COLO668 (cell line): ENCODE measurements around the gene FMC1.
A peak's percentile ranks its signal among the peaks of the same experiment; 100 is the strongest.
"Not testable (repeated sequence)": the region's sequence is repeated elsewhere in the genome, so short reads cannot be mapped to it uniquely, and the experiment has no call there.

Experiments
- DNase-seq: peaks from one replicate; lab custom pipeline; 2025; ENCODE audit not compliant: unreplicated experiment; lab: John Stamatoyannopoulos, UW

FMC1 gene, protein sequence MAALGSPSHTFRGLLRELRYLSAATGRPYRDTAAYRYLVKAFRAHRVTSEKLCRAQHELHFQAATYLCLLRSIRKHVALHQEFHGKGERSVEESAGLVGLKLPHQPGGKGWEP

DNA sequence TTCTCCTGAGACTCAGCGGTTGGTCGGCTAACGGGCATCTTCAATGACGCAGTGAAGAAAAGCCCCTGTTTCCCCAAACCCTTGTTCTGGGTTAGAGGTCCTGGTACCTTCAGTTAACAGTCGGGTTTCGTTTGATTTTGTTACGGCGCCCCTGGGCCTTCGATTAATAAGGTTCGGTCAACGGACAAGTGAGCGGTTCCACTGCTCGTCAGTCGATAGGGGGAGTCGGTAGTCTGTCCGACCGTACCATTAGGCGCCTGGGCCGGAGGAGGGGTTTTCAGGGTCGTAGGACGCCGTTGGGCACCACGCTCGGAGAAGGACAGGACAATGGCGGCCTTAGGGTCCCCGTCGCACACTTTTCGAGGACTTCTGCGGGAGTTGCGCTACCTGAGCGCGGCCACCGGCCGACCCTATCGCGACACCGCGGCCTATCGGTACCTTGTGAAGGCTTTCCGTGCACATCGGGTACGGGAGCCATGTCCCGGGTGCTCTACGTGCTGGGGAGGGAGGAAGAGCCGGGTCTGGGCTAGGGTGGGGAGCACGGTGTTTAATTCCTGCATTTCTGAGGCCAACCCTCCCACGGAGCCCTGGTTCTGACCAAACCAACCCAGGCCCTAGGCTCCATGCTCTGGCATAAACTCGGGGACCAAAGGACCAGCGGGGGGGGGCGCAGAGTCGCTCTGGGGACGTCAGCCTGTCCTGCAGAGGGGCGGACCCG, at the start of gene FMC1:
TSS of gene FMC1 (plus strand) at position 280 of the 718 bp plus-strand sequence. CDS start at position 328, 48 bp downstream.
- DNase-seq: peak; percentile 90

DNA sequence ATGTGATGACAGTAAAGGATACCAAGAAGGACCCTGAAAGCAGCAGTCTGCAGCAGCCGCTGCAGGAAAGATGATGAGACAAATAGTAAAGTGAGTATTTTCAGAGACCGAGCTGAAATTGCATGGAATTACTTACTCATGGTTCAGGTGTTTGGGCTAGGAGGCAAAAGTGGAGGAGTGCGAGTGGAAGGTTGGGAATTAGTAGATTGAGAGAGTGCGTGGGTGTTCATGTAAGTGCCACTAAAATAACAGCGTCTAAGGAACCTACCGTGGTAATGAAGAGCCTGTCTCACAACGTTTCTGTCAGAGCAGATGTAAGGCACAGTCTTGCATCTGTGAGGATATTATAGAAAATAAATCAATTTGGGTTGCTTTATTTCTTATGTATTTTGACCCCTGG, 48.3 kb upstream of the FMC1 start:
- no peak for DNase-seq

DNA sequence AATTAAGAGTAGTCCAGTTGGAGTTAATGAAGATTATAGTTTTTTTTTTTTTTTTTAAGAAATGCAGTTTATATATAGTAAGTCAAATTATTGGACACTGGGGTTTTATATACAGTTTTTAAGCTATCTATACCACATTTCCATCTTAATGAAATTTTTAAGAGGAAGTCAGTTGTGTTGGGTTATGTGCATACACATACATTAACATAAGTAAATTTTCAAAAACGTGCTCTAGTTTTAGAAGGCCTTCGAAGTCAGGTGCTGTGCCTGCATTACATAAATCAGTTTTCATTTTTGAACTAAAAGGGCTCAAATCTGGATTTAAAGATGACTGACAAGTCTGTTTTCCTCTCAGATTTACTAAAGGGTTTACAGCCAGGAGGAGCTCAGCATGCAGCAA, 47.6 kb upstream of the FMC1 start:
- no peak for DNase-seq

DNA sequence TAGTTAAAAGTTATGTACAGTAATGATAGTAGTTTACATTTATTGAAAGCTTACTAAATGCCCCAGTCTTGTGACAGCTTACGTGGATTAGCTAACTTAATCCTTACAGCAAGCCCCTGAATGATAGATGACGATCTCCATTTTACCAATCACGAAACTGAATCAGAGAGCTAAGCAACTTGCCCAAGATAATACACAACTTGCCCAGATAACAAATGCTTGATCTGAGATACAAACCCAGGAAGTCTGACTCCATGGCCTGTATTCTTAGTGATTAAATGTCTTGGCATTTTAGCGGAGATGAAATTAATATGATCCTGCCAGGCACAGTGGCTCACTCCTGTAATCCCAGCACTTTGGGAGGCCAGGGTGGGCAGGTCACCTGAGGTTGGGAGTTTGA, 46.9 kb upstream of the FMC1 start:
- no peak for DNase-seq

DNA sequence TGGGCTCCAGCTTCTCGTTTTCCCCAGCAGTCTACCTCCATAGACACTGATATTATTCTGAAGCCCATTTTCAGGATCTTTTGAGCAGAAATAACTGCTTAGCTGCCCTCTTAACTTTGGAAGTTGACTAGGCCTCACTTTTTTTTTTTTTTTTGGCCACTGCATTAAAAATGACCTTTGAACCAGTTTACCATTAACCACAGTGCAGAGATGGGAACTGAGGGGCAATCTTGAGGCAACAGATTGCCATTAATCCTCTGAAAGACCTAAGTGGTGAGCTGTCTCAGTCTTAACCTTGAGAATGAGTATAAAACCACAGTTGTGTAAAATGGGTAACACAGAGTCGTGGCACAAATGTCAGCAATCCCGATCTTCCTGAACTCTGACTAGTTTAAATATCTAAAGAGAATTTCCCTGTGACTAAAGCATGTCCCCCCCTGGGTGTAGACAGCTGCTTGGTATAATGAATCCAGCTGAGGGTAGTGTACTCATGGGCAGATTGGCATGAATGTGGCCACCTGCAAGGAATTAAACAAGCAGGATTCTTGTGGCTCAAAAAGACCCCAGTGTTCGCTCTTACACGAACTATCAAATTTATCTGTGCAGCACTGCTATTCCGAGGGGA, 46.1 kb upstream of the FMC1 start:
- no peak for DNase-seq

DNA sequence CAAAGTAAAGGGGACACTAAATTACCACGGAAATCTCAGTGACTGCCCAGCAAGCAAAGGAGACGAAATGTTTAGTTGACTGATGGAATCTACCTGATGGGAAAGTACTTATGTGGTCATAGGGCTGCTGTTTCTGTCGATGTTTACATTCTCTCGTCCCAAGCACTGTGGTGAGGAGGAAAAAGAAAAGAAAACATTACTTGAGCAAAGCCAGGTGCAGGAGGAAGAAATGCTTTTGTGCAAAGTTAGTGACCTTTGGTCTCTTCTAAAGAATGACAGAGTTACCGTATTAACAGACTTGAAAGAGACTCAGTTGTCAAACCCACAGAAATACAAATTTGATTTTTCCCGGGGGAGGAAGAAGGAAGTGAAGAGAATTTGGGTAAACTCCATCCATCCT, 43.3 kb upstream of the FMC1 start:
- DNase-seq: no peak

DNA sequence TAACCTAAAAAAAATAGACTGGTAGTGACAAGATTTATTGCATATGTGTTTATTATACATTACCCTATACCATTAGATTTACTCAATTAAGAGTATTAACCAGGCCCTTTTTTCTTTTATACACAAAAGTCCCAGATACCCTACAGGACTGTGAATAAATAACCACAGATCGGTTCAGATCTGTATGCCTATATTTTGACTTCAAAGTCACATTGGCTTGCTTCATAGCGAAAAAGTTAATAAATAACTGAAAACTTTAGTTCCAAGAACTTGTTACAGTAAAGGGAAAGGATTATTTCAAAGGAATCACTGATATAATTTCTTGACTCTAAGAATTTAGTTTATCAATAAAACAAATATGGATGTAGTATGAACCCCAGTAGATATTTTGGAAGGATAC, 41.8 kb upstream of the FMC1 start:
- DNase-seq: no peak

DNA sequence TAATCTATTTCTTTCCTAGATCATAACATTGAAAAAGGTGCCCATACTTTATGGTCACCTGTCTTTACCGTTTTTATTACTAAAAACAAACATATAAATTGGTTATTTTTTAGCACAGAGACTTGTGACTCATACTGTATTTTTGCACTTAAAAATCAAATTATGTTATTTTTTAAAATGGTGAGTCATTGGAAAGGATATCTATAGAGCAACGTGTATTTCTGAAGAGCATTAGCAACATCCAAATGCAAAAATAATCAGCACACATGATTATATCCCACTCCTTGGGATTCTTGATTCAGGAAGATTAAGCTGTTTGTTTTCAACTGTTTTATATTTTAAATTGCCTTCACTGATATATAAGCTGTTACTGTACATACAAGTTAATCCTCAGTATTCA, 40.7 kb upstream of the FMC1 start:
- DNase-seq: no peak

DNA sequence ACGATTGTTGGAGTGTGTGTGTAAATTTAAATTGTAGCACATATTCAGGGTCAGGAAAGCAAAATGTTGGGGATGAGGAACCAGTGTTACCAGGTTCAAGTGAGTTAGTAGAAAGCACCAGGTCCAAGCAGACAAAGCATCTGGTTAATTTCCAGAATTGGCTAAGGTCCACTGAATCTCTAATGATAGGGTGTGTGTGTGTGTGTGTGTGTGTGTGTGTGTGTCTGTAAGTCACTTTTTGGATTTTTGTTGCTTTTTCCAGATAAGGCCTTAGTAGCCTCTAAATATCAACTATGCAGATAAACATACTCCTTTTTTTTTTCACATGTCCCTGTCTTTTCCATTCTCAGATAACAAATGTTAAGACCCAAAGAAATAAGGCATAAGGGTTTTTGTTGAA, 36.6 kb upstream of the FMC1 start:
- no peak for DNase-seq

DNA sequence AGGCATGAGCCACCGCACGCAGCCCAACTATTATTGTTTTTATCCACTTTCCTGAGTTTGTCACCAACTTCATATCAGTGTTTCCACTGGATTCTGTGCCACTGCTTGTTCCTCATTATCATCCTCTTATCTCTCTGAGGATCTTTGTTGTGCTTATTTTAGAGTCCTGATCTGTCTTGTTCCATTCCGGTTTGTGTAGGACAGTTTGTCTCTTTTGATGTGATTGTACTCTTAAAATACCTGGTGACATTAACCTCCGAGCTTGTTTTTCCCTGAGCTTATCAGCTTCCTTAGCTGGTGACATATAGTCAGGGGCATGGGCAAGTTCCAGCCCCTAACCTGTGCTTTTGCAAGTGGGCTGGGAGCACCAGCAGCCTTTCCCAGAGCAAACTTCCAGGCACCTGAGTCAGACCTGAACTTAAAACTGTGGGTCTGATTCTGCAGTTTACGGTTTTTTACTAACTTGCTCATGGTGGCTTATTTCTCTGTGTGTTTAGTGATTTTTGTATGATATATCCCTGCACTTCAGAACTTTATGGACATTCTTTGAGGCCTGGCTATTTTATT, 23.1 kb upstream of the FMC1 start:
- no peak for DNase-seq

DNA sequence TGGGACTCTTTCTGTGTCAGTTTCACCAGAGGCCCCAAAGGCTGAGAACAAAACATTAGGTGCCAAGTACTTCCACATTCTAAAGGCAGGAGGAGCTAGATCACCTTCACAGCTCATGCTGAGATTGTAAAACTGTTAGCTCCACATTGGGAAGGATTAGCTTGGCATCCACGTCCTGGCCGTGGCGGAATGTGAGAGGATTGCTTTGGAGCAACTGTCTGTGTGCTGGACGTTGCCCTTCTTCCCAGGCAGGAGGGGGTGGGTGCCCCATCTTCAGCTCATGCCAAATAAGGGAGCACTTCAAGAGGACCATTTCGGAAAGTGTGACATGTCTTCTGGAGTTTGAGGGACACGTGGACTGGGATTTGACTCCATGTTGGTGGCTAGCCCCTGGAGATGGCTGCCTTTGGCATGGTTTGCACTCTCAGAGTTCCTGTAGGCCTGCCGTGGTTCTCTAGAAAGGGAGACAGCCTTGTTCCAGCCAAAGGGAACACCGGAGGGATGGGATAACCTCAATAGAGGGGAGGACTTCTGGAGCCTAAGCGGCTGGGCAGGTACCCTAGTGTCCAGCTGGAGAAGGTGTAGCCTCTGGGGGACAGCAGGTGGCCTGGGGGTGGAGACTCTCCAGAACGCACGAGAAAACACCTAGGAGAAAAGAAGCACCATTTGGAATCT, 19.9 kb upstream of the FMC1 start:
- no peak for DNase-seq

DNA sequence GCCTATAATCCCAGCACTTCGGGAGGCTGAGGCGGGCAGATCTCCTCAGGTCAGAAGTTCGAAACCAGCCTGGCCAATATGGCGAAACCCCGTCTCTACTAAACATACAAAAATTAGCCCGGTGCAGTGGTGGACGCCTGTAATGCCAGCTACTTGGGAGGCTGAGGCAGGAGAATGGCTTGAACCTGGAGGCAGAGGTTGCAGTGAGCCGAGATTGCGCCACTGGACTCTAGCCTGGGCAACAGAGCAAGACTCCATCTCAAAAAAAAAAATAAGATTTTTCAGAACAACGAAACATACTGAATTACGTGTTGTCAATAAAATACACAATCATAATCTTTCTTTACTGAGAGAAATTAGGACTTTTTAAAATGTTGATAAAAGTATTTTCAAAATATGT, 16.4 kb upstream of the FMC1 start:
- DNase-seq: not testable (repeated sequence)

DNA sequence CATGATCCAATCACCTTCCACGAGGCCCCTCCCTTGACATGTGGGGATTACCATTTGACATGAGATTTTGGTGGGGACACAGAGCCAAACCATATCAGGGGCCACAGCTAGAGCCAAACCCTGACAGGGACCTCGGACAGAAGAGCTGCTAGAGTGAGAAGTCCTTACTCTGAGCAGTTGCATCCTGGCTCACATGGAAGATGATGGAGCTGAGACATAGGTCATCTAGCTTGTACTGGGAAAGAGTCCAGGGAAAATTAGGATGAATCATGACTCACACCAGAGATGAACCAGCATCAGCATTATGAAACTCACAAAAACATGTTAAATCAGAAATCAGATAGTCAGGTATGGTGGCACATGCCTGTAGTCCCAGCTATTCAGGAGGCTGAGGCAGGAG, 12.8 kb upstream of the FMC1 start:
- no peak for DNase-seq

DNA sequence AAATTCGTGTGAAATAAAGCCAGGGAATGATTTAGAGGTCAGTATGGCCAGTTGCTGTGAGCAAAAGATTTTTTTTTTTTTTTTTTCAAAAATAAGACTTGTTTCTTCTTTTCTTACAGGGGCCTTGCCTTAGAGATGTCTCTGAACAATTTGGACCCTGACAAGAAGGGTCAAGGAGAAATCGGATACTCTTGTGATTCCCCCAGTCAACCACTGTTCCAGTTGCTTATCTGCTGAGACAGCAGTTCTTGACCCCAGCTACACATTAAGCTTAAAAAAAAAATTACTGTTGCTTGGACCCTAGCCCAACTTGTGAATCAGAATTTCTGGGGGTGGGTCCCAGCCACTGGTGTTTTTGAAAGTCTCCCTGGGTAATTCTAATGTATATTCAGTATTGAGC, 12.0 kb upstream of the FMC1 start:
- no peak for DNase-seq

DNA sequence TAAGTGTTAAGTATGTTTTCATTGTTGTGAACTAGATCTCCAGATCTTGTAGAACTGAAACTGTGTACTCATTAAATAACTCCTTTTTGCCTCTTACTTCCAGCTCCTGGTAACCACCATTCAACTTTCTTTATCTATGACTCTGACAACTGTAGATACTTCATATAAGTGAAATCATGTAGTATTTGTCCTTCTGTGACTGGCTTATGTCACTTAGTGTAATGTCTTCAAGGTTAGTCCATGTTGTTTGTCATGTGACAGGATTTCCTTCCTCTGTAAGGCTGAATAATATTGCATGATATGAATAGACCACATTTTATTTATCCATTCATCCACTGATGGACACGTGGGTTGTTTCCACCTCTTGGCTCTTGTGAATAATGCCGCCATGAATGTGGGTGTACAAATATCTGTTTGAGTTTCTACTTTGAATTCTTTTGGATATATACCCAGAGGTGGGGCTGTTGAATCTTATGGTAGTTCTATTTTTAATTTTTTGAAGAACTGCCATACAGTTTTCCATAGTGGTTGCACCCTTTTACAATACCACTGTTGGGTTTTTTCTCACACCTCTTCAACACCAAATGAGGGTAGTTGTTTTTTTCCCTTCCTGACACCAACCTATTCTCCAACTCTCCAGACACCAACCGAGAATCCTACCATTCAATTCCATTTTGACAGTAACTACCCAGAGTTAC, 10.7 kb upstream of the FMC1 start:
- DNase-seq: no peak

DNA sequence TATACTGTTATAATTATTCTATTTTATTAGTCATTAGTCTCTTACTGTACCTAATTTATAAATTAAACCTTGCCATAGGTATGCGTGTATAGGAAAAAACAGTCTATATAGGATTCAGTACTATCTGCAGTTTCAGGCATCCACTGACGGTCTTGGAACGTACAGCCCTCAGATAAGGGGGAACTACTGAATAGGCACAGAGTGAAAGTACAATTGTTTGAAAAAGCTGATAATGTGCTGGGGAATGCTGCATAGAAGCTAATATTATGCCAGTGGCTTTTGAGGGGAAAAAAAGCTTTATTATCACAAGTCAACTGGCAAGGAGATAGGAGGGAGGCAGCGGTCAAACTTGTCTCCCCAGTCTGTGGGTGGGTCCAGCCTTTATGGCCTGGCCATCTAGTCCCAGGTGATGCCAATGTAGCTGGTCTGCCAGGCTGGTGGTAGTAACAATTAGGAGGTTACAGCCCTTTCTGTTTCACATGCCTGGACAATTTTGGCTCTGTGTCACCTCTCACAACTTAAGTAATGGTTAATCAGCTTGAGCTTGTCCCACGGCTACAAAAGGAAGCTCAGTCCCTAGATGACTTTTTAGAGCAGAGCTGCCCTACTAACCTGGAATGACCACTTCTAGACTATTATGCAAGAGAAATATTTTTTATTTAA, 8.3 kb upstream of the FMC1 start:
- DNase-seq: no peak

DNA sequence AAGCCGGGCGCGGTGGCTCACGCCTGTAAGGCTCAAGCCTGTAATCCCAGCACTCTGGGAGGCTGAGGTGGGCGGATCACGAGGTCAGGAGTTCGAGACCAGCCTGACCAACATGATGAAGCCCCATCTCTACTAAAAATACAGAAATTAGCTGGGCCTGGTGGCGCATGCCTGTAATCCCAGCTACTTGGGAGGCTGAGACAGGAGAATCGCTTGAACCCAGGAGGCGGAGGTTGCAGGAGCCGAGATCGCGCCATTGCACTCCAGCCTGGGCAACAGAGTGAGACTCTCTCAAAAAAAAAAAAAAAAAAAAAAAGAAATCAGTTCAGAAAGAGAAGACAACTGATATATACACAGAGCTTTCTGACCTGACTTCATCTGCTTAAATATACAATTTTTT, 7.7 kb upstream of the FMC1 start:
- not testable (repeated sequence) for DNase-seq

DNA sequence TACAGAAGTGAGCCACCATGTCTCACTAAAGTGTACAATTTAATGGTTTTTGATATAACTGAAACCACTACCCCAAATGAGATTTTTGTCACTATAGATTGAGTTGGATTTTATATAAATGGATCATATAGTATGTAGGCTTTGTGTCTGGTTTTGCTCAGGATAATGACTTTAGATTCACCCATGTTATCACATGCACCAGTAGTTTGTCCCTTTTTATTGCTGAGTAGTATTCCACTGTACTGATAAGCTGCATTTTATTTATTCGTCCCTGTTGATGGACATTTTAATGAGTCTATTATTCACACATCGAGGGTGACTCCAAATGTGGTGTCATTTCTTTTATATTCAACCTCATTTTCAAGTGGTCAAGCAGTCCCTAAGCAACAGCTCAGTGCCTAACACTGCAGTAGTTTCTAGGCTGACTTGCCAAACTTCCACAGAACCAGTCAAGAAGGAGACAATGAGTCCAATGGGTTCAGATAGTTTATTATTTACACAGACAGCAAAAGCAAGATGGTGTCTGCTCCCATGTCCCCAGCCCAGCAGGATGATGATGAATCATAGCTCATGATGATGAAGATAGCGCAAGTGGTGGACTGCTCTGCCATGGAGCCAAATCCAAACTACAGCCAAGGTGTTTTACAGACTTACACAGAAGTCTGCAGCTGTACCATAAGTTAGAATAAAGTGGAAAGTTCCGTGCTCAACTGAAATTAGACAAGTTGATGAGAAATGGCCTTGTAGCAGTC, 6.6 kb upstream of the FMC1 start:
- no peak for DNase-seq

DNA sequence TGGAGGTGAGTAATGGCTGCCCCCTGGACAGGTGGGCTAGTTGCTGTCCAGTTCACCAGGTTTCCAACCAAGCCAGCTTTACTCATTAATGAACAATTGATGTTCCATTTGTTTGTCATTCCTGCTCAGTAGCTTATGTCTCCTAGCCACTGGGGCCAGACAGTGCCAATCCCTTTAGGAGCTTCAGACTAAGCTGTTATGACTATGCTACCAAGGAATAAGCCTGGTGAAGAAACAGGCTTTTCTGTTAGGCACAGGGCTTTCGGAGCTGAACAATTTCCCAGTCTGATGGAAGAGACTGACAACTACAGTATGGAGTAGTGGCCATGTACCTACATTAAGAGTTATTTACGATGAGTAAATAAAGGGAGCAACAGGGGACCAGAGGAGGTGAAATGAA, 2.1 kb upstream of the FMC1 start:
- DNase-seq: no peak

DNA sequence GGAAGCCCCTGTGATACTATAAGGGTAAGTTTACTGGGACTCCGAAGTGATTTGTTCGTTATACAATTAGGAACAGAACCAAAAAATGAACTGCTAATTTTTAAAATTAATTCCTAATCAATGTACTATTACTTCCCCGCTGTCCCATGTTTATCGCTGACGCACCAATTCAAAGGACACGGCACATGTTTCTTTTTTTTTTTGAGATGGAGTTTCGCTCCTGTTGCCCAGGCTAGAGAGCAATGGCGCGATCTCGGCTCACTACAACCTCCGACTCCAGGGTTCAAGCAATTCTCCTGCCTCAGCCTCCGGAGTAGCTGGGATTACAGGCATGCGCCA, 1.5 kb upstream of the FMC1 start:
- no peak for DNase-seq
